ENCODE results near the gene MICU2.

Gene MICU2

DNA sequence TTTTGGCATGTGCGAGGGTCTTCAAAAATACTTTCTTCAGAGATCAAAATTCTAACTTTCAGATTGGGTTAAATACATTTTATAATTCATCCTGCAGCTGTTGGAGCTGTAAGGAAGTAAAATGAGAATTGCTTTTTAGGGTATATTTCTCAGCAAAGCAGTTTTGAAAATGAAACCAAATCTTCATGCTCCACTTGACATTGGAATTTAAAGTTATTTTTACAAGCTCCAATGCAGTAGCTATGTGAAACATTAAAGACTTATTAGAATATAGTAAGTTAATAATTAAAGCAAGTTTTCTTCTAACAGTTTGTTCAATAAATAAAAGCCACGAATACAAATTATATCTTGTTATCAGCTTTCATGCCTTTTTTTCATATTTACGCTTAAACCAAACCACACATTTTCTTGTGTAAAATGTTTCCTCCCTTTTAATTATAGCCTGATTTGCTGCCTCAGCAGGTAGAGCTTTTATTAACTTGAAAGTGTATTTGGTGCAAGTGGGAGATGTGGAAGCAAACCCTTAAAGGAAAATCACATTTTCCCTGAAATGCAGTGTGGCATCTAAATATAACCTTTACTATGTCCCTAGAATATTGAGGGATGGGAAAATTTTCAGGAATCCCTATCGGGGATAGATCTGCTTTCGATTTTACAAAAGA lies 12.4 kb upstream of the MICU2 start:
- DNase-seq (ENCODE audit: low spot score): no peak
- TF ChIP-seq, protein P1, sequence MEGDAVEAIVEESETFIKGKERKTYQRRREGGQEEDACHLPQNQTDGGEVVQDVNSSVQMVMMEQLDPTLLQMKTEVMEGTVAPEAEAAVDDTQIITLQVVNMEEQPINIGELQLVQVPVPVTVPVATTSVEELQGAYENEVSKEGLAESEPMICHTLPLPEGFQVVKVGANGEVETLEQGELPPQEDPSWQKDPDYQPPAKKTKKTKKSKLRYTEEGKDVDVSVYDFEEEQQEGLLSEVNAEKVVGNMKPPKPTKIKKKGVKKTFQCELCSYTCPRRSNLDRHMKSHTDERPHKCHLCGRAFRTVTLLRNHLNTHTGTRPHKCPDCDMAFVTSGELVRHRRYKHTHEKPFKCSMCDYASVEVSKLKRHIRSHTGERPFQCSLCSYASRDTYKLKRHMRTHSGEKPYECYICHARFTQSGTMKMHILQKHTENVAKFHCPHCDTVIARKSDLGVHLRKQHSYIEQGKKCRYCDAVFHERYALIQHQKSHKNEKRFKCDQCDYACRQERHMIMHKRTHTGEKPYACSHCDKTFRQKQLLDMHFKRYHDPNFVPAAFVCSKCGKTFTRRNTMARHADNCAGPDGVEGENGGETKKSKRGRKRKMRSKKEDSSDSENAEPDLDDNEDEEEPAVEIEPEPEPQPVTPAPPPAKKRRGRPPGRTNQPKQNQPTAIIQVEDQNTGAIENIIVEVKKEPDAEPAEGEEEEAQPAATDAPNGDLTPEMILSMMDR (IDR thresholded peaks at IDR 0.05; ENCODE audit: extremely low read depth, insufficient read depth, missing control alignments): no peak
- in situ Hi-C loops (cut with MboI; ENCODE audit: low pct_unique_long_range_greater_than_20kb, low sequenced_read_pairs, unreplicated experiment): no loop called here

DNA sequence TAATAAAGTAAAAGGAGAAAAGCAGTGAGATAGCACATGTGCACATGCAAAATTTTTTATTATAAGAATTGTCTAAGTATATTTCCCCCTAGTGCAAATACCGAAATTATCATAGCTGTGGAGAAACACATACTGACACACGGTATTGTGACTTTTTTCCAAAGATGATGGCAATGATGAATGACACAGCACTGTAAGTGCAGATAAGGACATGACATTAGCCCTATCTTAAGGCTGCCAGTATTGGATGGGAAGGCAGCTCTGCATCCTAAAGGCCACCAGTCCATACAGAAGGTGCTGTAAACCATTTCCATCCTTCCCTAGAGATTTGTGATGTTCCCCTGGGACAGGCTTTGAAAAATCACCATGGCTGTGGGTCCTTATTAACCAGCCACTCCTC lies 11.5 kb upstream of the MICU2 start:
- no peak for DNase-seq (ENCODE audit: low spot score)
- TF ChIP-seq, protein P1 (IDR thresholded peaks at IDR 0.05; ENCODE audit: extremely low read depth, insufficient read depth, missing control alignments): no peak
- in situ Hi-C loops (cut with MboI; ENCODE audit: low pct_unique_long_range_greater_than_20kb, low sequenced_read_pairs, unreplicated experiment): no loop called here

DNA sequence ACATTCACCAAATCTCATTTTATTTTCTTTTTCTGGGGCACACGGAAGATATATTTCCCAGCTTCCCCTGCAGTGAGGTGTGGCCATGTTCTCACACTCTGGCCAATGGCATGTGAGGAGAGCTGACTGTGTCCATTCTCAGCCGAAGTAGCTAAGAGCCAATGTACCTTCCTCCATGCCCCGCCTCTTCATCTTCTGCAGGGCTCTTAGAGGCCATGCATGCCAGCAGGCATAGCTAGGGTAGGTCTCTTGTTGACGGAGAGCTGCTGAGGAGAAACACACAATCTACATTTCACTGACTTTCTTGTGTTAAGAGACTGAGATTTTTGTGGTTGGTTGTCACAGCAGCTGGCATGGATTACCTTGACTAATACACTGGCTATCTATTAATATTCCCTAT lies 9.8 kb upstream of the MICU2 start:
- TF ChIP-seq, protein P1 (IDR thresholded peaks at IDR 0.05; ENCODE audit: extremely low read depth, insufficient read depth, missing control alignments): no peak
- in situ Hi-C loops (cut with MboI; ENCODE audit: low pct_unique_long_range_greater_than_20kb, low sequenced_read_pairs, unreplicated experiment): no loop called here
- DNase-seq (ENCODE audit: low spot score): no peak

DNA sequence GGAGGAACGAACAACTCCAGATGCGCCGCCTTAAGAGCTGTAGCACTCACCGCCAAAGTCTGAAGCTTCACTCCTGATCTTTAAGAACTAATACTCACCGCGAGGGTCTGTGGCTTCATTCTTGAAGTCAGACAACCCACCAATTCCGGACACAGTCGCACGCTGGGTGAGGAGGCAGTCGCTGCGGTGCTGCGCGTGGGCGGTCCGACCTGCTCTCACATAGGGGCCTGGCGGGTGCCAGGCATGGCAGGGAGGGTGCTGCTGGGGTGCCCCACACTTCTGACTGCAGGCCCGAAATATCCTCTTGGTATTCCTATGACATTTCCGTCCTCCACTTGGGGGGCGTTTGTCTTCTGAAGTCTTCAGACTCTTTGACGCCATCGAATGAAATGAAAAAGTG lies 7.4 kb upstream of the MICU2 start:
- TF ChIP-seq, protein P1 (IDR thresholded peaks at IDR 0.05; ENCODE audit: extremely low read depth, insufficient read depth, missing control alignments): no peak
- in situ Hi-C loops (cut with MboI; ENCODE audit: low pct_unique_long_range_greater_than_20kb, low sequenced_read_pairs, unreplicated experiment): no loop called here
- DNase-seq (ENCODE audit: low spot score): no peak

DNA sequence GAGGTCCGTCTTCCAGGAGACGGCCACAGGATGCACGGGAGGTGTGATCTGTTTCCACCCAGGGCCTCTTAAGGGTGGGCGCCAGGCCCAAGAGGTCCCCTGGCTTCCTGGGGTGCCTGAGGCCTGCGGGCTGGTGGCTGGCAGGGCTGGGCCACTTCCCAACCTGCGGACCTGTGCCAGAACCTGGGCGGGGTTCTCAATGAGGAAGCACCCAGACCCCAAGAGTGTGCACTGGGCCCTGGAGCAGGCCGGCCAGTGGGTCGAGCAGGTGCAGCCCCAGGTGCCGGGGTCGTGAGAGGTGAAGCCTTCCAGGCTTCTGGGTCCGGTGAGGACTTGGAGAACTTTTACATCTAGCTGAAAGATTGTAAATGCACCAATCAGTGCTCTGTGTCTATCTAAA lies 6.7 kb upstream of the MICU2 start:
- in situ Hi-C loops (cut with MboI; ENCODE audit: low pct_unique_long_range_greater_than_20kb, low sequenced_read_pairs, unreplicated experiment): no loop called here
- no peak for DNase-seq (ENCODE audit: low spot score)
- TF ChIP-seq, protein P1 (IDR thresholded peaks at IDR 0.05; ENCODE audit: extremely low read depth, insufficient read depth, missing control alignments): no peak

DNA sequence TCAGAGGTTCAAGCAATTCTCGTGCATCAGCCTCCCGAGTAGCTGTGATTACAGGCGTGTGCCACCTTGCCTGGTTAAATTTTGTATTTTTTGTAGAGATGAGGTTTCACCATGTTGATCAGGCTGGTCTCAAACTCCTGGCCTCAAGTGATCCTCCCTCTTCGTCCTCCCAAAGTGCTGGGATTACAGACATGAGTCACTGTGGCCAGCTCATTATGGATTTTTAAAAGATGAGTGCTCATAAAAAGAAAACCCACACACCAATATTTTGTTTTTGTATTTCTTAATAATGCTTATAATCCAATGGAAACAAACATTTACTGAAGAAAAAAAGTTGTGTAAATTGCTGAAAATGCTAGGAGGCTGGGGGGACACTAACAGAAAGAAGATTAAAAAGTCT lies 5.0 kb upstream of the MICU2 start:
- no peak for DNase-seq (ENCODE audit: low spot score)
- in situ Hi-C loops (cut with MboI; ENCODE audit: low pct_unique_long_range_greater_than_20kb, low sequenced_read_pairs, unreplicated experiment): no loop called here
- TF ChIP-seq, protein P1 (IDR thresholded peaks at IDR 0.05; ENCODE audit: extremely low read depth, insufficient read depth, missing control alignments): no peak

Data from GM13977 (cell line).